Caco-2 (cell line): ENCODE results near the gene AFG3L2. TPM values are rescaled to one million over a fixed set of nuclear protein-coding genes. Genes with fewer than 3 reads are reported as not detected.

Experiments
- BruUV-seq: library from RNA; stranded (reverse); fragments of 400-500 nt; replicated peaks from 2 replicates; lab custom pipeline; 2021; lab: Mats Ljungman, UMichigan
- CTCF ChIA-PET: fragments of 300-600 bp; sonication (Branson Sonifier 250); formaldehyde crosslinking; loops from one replicate; lab custom pipeline; 2022; ENCODE audit warnings: antibody characterized with exemption; lab: Charles Lee
- POLR2A ChIA-PET: fragments of 300-600 bp; sonication (Branson Sonifier 250); formaldehyde crosslinking; loops from one replicate; lab custom pipeline; 2022; ENCODE audit warnings: antibody characterized with exemption; lab: Charles Lee
- DNase-seq, 2 experiments: peaks; one replicate each; pipeline versions ENCODE4 v3.0.0 to v3.0.0-alpha.2; 2020 to 2022
- H3K27me3 ChIP-seq: replicated peaks from 2 replicates; pipeline ENCODE4 v1.6.0; 2011; ENCODE audit warnings: low read length; ENCODE audit not compliant: control insufficient read depth, insufficient read depth
- H3K36me3 ChIP-seq: 2 replicates; pipeline ENCODE4 v1.5.1; 2011; ENCODE audit warnings: low read length; ENCODE audit not compliant: control insufficient read depth, insufficient read depth
- H3K4me1 ChIP-seq: fragments of 250-450 bp; sonication (Bioruptor Pico); 2 replicates; pipeline ENCODE4 v1.5.1; 2020; ENCODE audit warnings: mild to moderate bottlenecking
- H3K4me3 ChIP-seq: 2 replicates; pipeline ENCODE4 v1.5.1; 2011; ENCODE audit warnings: low read depth, mild to moderate bottlenecking, control low read depth, low read length
- H3K9me3 ChIP-seq: fragments of 250-450 bp; sonication (Bioruptor Pico); 2 replicates; pipeline ENCODE4 v1.5.1; 2020; ENCODE audit warnings: mild to moderate bottlenecking, moderate library complexity
- H3K27ac Mint-ChIP-seq: one replicate; pipeline ENCODE4 v1.8.0; 2022; ENCODE audit warnings: mixed read lengths; ENCODE audit not compliant: unreplicated experiment
- H3K27me3 Mint-ChIP-seq: one replicate; pipeline ENCODE4 v1.8.0; 2022; ENCODE audit warnings: mixed read lengths; ENCODE audit not compliant: insufficient read depth, unreplicated experiment
- H3K36me3 Mint-ChIP-seq: one replicate; pipeline ENCODE4 v1.8.0; 2022; ENCODE audit warnings: mild to moderate bottlenecking, mixed read lengths; ENCODE audit not compliant: insufficient read depth, unreplicated experiment
- H3K4me1 Mint-ChIP-seq: one replicate; pipeline ENCODE4 v1.8.0; 2022; ENCODE audit warnings: low read depth, mixed read lengths; ENCODE audit not compliant: unreplicated experiment
- H3K4me3 Mint-ChIP-seq: one replicate; pipeline ENCODE4 v1.8.0; 2022; ENCODE audit warnings: mild to moderate bottlenecking, moderate library complexity, mixed read lengths; ENCODE audit not compliant: unreplicated experiment
- H3K9me3 Mint-ChIP-seq: one replicate; pipeline ENCODE4 v1.8.0; 2022; ENCODE audit warnings: mixed read lengths; ENCODE audit not compliant: unreplicated experiment
- CTCF ChIP-seq, 2 experiments: fragments of 200-600 bp in 1 of 2; IDR thresholded peaks; 1 replicate in 1 of 2; 2 replicates in 1 of 2; pipeline versions ENCODE4 v1.5.1 to v1.8.0; 2011 to 2022; ENCODE audit warnings: antibody characterized with exemption in 1 of 2, control low read depth in 1 of 2, inconsistent platforms in 1 of 2, low read depth in 1 of 2, low read length in 1 of 2, mild to moderate bottlenecking in 1 of 2, moderate library complexity in 1 of 2; ENCODE audit not compliant: insufficient read depth in 1 of 2, severe bottlenecking in 1 of 2, unreplicated experiment in 1 of 2
- intact Hi-C: fragments of 100-400 bp; cut with micrococcal nuclease; formaldehyde crosslinking; loops from one replicate; pipeline ENCODE4 v1.10.0; 2022; ENCODE audit not compliant: unreplicated experiment
- total RNA-seq: library from RNA; stranded (reverse); gene quantifications from 2 replicates; pipeline ENCODE4 v1.2.3, GENCODE V29; 2022

AFG3L2 gene
- total RNA-seq, 1 experiment from 2014 or later = 72.0 TPM

- TSS peak; percentile 80 for BruUV-seq
- no peaks in the 10 kb centered on the region for H3K27me3 Mint-ChIP-seq
- no peaks in the 10 kb centered on the region for H3K9me3 Mint-ChIP-seq
- H3K9me3 ChIP-seq = no peaks in the 10 kb centered on the region
- no peak overlapping the region for H3K4me3 ChIP-seq
- H3K36me3 ChIP-seq = no peaks in the 10 kb centered on the region
- H3K36me3 Mint-ChIP-seq = no peaks in the 10 kb centered on the region
- no peak for DNase-seq
- intact Hi-C loops = loop anchor here (1.0 to 2.0 kb wide), 2 partner anchors 8 to 29 kb away; partner anchors contain the start of gene TUBB6
- peaks cover 10% of the 10 kb centered on the region for H3K4me1 Mint-ChIP-seq
- no peak for TF ChIP-seq CTCF (IDR thresholded peaks at IDR 0.05; ENCODE audit: insufficient read depth in 1 of 2, low read depth in 1 of 2, low read length in 1 of 2, severe bottlenecking in 1 of 2, unreplicated experiment in 1 of 2)
- no peaks in the 10 kb centered on the region for H3K27me3 ChIP-seq
- CTCF ChIA-PET = interaction anchor here (2.3 kb wide), 1 partner anchor 48 kb away, joined by 7 read pairs; no protein-coding TSS in a partner anchor
- peak overlapping the region; percentile 95 for H3K27ac Mint-ChIP-seq
- peaks cover 32% of the 10 kb centered on the region for H3K4me1 ChIP-seq
- POLR2A ChIA-PET = interaction anchor here (0.5 to 2.5 kb wide), 5 partner anchors 8 to 112 kb away, joined by 3 to 28 read pairs (median 8); partner anchors contain the start of gene AFG3L2
- peak overlapping the region; percentile 60 for H3K4me3 Mint-ChIP-seq
Observed at GRCh38 chr18:12279781-12280531, 97.1 kb downstream of the AFG3L2 start.

Other genes starting within 250 kb of the AFG3L2 start
- not detected in 2 replicates for gene CIDEA, start 122.9 kb downstream of the AFG3L2 start, total RNA-seq
- gene TUBB6, start 69.0 kb downstream of the AFG3L2 start, total RNA-seq = 138 and 149 TPM in 2 replicates
- gene PRELID3A, start 30.7 kb upstream of the AFG3L2 start, total RNA-seq = 6.4 and 7.0 TPM in 2 replicates